Esophagus muscularis mucosa (tissue), 4 donors: ENCODE results near the gene TMED3. TPM values are rescaled to one million over a fixed set of nuclear protein-coding genes. Genes with fewer than 3 reads are reported as not detected.

Experiments used
- DNase-seq: peaks from one replicate; pipeline ENCODE4 v3.0.0-alpha.2; 2017; ENCODE audit errors: extremely low spot score
- H3K27ac ChIP-seq, 4 donors: fragments of 200-600 bp; sonication (generic); replicated peaks in 1 of 4; 1 replicate in 3 of 4; 2 replicates in 1 of 4; pipeline ENCODE4 v1.5.1; 2016 to 2019; ENCODE audit warnings: mild to moderate bottlenecking in 1 of 4
- H3K27me3 ChIP-seq, 4 donors: fragments of 200-600 bp; sonication (generic); one replicate each; pipeline versions ENCODE4 v1.5.1 to v1.6.0; 2016 to 2019
- H3K36me3 ChIP-seq, 4 donors: fragments of 200-600 bp; sonication (generic); one replicate each; pipeline ENCODE4 v1.5.1; 2016 to 2019
- H3K4me1 ChIP-seq, 4 donors: fragments of 200-600 bp; sonication (generic); one replicate each; pipeline ENCODE4 v1.5.1; 2016 to 2019
- H3K4me3 ChIP-seq, 4 donors: fragments of 200-600 bp; sonication (generic); 1 replicate in 2 of 4; 2 replicates in 2 of 4; pipeline ENCODE4 v1.5.1; 2016 to 2019; ENCODE audit warnings: mild to moderate bottlenecking in 4 of 4, moderate library complexity in 1 of 4
- H3K9me3 ChIP-seq, 4 donors: fragments of 200-600 bp; sonication (generic); 1 replicate in 3 of 4; 2 replicates in 1 of 4; pipeline ENCODE4 v1.5.1; 2016 to 2019
- EP300 ChIP-seq: sonication (generic); formaldehyde crosslinking; IDR thresholded peaks from one replicate; pipeline ENCODE4 v1.6.1; 2017; ENCODE audit warnings: antibody characterized with exemption
- POLR2A ChIP-seq: fragments of 450-650 bp; IDR thresholded peaks from one replicate; pipeline ENCODE4 v1.6.1; 2017; ENCODE audit warnings: antibody characterized with exemption, moderate library complexity, mild to moderate bottlenecking, low read depth
- POLR2AphosphoS5 ChIP-seq, 2 donors: sonication (generic); formaldehyde crosslinking; IDR thresholded peaks; one replicate each; pipeline ENCODE4 v1.6.1; 2017; ENCODE audit warnings: antibody characterized with exemption in 2 of 2
- WGBS: methylation state at CpG from one replicate; pipeline ENCODE4 v1.1.5; 2018; 5-methylcytosine and 5-hydroxymethylcytosine counted together
- intact Hi-C: fragments of 100-400 bp; cut with DNase I; formaldehyde crosslinking; loops from one replicate; pipeline ENCODE4 v1.15.1; 2023
- total RNA-seq, 4 donors: library from RNA; depleted of rRNA; stranded (reverse); fragments of >200 nt; gene quantifications; one replicate each; pipeline versions ENCODE4 v1.1.0 to v1.2.1, GENCODE V29; 2016
- TF ChIP-seq, protein P1 (sequence below), 3 experiments: fragments of 200-600 bp in 2 of 3; fragments of 450-650 bp in 1 of 3; sonication (generic) in 2 of 3; IDR thresholded peaks; one replicate each; pipeline ENCODE4 v1.5.1; 2017 to 2019; ENCODE audit warnings: antibody characterized with exemption in 3 of 3, mild to moderate bottlenecking in 2 of 3, moderate library complexity in 1 of 3

TMED3 gene
- total RNA-seq, 4 donors from 2014 or later: 17.9 to 26.5 (median 23.5) TPM

GRCh38 chr15:79364571-79365240, 53.8 kb downstream of the TMED3 start:
- 85% methylated on average over 9 of the region's 9 CpGs for WGBS

DNA sequence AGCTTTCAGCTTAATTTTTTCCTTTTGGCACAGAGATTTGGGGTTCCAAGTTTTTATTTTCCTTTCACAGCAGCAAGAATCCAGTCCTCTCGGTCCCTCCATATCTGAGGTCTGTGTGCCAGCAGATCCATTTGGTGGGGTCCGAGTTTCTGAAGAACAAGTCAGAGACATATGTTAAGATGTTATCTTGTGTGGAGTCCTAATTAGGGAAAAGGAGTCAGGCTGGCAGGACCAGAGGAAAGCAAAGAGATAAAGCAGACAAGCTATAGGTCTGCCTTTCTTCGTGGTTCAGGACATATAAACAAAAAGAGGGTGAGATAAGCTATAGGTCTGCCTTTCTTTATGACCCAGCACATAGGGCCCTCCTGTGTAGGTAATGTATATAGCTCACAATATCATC, 54.9 kb downstream of the TMED3 start:
- Histone ChIP-seq H3K27ac (no peak overlapping the region), H3K9me3 (no peaks in the 10 kb centered on the region), H3K4me3 (no peak overlapping the region), H3K27me3 (no peaks in the 10 kb centered on the region), H3K36me3 (no peaks in the 10 kb centered on the region), H3K4me1 (no peaks in the 10 kb centered on the region)
- 60% methylated on average over 3 of the region's 3 CpGs for WGBS
- TF ChIP-seq POLR2A (no peak), EP300 (no peak), POLR2AphosphoS5 (IDR thresholded peaks at IDR 0.05) (no peak)
- TF ChIP-seq, protein P1, sequence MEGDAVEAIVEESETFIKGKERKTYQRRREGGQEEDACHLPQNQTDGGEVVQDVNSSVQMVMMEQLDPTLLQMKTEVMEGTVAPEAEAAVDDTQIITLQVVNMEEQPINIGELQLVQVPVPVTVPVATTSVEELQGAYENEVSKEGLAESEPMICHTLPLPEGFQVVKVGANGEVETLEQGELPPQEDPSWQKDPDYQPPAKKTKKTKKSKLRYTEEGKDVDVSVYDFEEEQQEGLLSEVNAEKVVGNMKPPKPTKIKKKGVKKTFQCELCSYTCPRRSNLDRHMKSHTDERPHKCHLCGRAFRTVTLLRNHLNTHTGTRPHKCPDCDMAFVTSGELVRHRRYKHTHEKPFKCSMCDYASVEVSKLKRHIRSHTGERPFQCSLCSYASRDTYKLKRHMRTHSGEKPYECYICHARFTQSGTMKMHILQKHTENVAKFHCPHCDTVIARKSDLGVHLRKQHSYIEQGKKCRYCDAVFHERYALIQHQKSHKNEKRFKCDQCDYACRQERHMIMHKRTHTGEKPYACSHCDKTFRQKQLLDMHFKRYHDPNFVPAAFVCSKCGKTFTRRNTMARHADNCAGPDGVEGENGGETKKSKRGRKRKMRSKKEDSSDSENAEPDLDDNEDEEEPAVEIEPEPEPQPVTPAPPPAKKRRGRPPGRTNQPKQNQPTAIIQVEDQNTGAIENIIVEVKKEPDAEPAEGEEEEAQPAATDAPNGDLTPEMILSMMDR (IDR thresholded peaks at IDR 0.05): no peak
- DNase-seq: peak; percentile 50
- intact Hi-C loops: no loop called here

More at GRCh38 chr15:79364571-79365240, 53.8 kb downstream of the TMED3 start:
- no peak for TF ChIP-seq POLR2AphosphoS5 (IDR thresholded peaks at IDR 0.05)
- TF ChIP-seq, protein P1 (IDR thresholded peaks at IDR 0.05): no peak
- no peak for TF ChIP-seq POLR2A
- no peak for TF ChIP-seq EP300
- Histone ChIP-seq H3K9me3 (no peaks in the 10 kb centered on the region), H3K36me3 (no peaks in the 10 kb centered on the region), H3K4me3 (no peak overlapping the region), H3K4me1 (no peaks in the 10 kb centered on the region), H3K27me3 (no peaks in the 10 kb centered on the region), H3K27ac (no peak overlapping the region)
- intact Hi-C loops: no loop called here
- DNase-seq: peak; percentile 89

GRCh38 chr15:79366691-79367090, 55.8 kb downstream of the TMED3 start:
- intact Hi-C loops: no loop called here
- Histone ChIP-seq H3K4me1 (no peaks in the 10 kb centered on the region), H3K27ac (no peak overlapping the region), H3K4me3 (no peak overlapping the region), H3K27me3 (no peaks in the 10 kb centered on the region), H3K36me3 (no peaks in the 10 kb centered on the region), H3K9me3 (no peaks in the 10 kb centered on the region)
- peak; percentile 19 for DNase-seq
- WGBS: 77% methylated on average over 2 of the region's 2 CpGs
- TF ChIP-seq EP300 (no peak), POLR2A (no peak), POLR2AphosphoS5 (IDR thresholded peaks at IDR 0.05) (no peak)
- TF ChIP-seq, protein P1 (IDR thresholded peaks at IDR 0.05): no peak

DNA sequence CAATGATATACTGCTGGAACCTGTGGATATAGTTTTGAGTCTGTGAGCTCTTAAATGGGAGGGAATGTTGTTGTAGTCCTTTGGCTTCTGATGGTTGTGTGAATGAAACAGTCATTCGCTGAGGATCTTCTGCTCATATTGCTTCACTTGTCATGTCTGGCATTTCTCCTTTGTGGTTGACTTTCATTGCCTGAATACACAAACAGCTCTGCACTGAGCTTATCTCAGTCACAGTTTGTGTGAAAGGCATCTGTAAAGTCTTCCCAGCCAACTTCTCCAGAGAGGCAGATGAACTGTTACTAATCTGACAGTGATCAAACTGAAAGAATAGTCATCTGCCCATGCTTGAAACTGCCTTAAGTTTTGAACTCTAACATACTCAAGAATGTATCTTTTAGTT, 59.8 kb downstream of the TMED3 start:
- intact Hi-C loops: no loop called here
- WGBS: 64% methylated on average over 1 of the region's 1 CpG
- TF ChIP-seq EP300 (no peak), POLR2A (no peak)
- TF ChIP-seq, protein P1 (IDR thresholded peaks at IDR 0.05): no peak

DNA sequence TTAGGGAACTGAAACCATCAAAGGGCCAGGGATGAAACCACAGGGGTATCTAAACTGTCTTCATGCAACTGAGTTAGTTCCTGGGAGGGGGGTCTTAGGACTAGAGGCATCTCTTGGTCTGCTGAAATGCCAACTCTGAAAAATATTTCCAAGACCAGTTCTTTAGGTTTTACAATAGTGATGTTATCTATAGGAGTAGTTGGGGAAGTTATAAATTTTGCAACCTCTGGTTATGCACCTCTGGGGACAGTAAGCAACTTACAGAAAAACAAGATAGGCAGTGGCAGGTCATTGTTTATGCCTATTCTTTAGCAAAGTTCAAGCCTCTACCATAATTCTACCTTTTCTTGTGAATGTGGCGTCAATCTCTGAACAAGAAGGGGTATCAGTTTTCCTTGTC, 60.7 kb downstream of the TMED3 start:
- DNase-seq: no peak
- intact Hi-C loops: no loop called here

More for the DNA sequence above, 59.8 kb downstream of the TMED3 start:
- no peak overlapping the region for H3K4me3 ChIP-seq
- H3K9me3 ChIP-seq: no peaks in the 10 kb centered on the region
- DNase-seq: no peak
- H3K27me3 ChIP-seq: no peaks in the 10 kb centered on the region
- no peaks in the 10 kb centered on the region for H3K4me1 ChIP-seq
- H3K36me3 ChIP-seq: no peaks in the 10 kb centered on the region
- no peak overlapping the region for H3K27ac ChIP-seq

More for the DNA sequence above, 60.7 kb downstream of the TMED3 start:
- Histone ChIP-seq H3K4me3 (no peak overlapping the region), H3K27me3 (no peaks in the 10 kb centered on the region), H3K36me3 (no peaks in the 10 kb centered on the region), H3K27ac (no peak overlapping the region), H3K9me3 (no peaks in the 10 kb centered on the region), H3K4me1 (no peaks in the 10 kb centered on the region)
- TF ChIP-seq POLR2AphosphoS5 (IDR thresholded peaks at IDR 0.05) (no peak), POLR2A (no peak), EP300 (no peak)
- TF ChIP-seq, protein P1 (IDR thresholded peaks at IDR 0.05): no peak
- 100% methylated on average over 1 of the region's 1 CpG for WGBS
